Ascending aorta (tissue), 2 donors: ENCODE results near the gene JPH3. TPM values are rescaled to one million over a fixed set of nuclear protein-coding genes. Genes with fewer than 3 reads are reported as not detected.

Experiments
- DNase-seq, 2 donors: peaks; one replicate each; pipeline ENCODE4 v3.0.0-alpha.2; 2019; ENCODE audit warnings: low spot score in 2 of 2
- H3K27ac ChIP-seq, 2 donors: fragments of 200-600 bp; sonication (generic); one replicate each; pipeline ENCODE4 v1.5.1; 2016 to 2017; ENCODE audit warnings: mild to moderate bottlenecking in 1 of 2
- H3K27me3 ChIP-seq: fragments of 200-600 bp; sonication (generic); one replicate; pipeline ENCODE4 v1.5.1; 2017
- H3K36me3 ChIP-seq, 2 donors: fragments of 200-600 bp; sonication (generic); one replicate each; pipeline ENCODE4 v1.5.1; 2016
- H3K4me1 ChIP-seq, 2 donors: fragments of 200-600 bp; sonication (generic); one replicate each; pipeline ENCODE4 v1.5.1; 2016 to 2017; ENCODE audit warnings: mild to moderate bottlenecking in 1 of 2
- H3K4me3 ChIP-seq, 2 donors: fragments of 200-600 bp; sonication (generic); one replicate each; pipeline ENCODE4 v1.5.1; 2016 to 2017; ENCODE audit warnings: mild to moderate bottlenecking in 1 of 2
- H3K9me3 ChIP-seq, 2 donors: fragments of 200-600 bp; sonication (generic); one replicate each; pipeline ENCODE4 v1.5.1; 2016
- CTCF ChIP-seq, 3 experiments: fragments of 200-600 bp in 2 of 3; fragments of 450-650 bp in 1 of 3; sonication (generic) in 2 of 3; IDR thresholded peaks; one replicate each; pipeline ENCODE4 v1.5.1; 2016 to 2019; ENCODE audit warnings: antibody characterized with exemption in 3 of 3, mild to moderate bottlenecking in 1 of 3, moderate library complexity in 1 of 3
- intact Hi-C: fragments of 100-400 bp; cut with DNase I; formaldehyde crosslinking; loops from one replicate; pipeline ENCODE4 v1.15.1; 2023
- total RNA-seq: library from RNA; depleted of rRNA; stranded (reverse); fragments of >200 nt; gene quantifications from one replicate; pipeline ENCODE4 v1.1.0, GENCODE V29; 2016

Gene JPH3
- total RNA-seq, 1 donor from 2014 or later = not detected

- Histone ChIP-seq H3K4me3 (no peak overlapping the region), H3K27ac (no peak overlapping the region), H3K27me3 (no peaks in the 10 kb centered on the region), H3K36me3 (peaks cover 18 to 38% of the 10 kb centered on the region in 2 donors), H3K4me1 (peaks cover 0 to 3% of the 10 kb centered on the region in 2 donors), H3K9me3 (no peaks in the 10 kb centered on the region)
- intact Hi-C loops = no loop called here
- TF ChIP-seq CTCF (IDR thresholded peaks at IDR 0.05) = no peak
- no peak for DNase-seq
Observed at GRCh38 chr16:87742781-87743490, 140.6 kb downstream of the JPH3 start.

GRCh38 chr16:87744750-87745514 is 142.6 kb downstream of the JPH3 start:
- H3K9me3 ChIP-seq = no peaks in the 10 kb centered on the region
- H3K4me1 ChIP-seq = peaks cover 0 to 3% of the 10 kb centered on the region in 2 donors
- H3K4me3 ChIP-seq = no peak overlapping the region
- no peak overlapping the region for H3K27ac ChIP-seq
- DNase-seq = no peak
- peaks cover 35 to 55% of the 10 kb centered on the region in 2 donors for H3K36me3 ChIP-seq
- TF ChIP-seq CTCF (IDR thresholded peaks at IDR 0.05) = no peak
- intact Hi-C loops = no loop called here
- no peaks in the 10 kb centered on the region for H3K27me3 ChIP-seq

GRCh38 chr16:87746178-87746577 is 143.9 kb downstream of the JPH3 start:
- intact Hi-C loops = no loop called here
- H3K27me3 ChIP-seq = no peaks in the 10 kb centered on the region
- H3K9me3 ChIP-seq = no peaks in the 10 kb centered on the region
- H3K4me1 ChIP-seq = no peaks in the 10 kb centered on the region
- H3K4me3 ChIP-seq = no peak overlapping the region
- TF ChIP-seq CTCF (IDR thresholded peaks at IDR 0.05) = no peak
- DNase-seq = no peak
- H3K27ac ChIP-seq = no peak overlapping the region
- peaks cover 43 to 64% of the 10 kb centered on the region in 2 donors for H3K36me3 ChIP-seq

Other genes starting within 250 kb of the JPH3 start
- 224 TPM for gene FBXO31, start 218.7 kb upstream of the JPH3 start, total RNA-seq
- gene MAP1LC3B, start 210.2 kb upstream of the JPH3 start, total RNA-seq = 37.0 TPM
- gene ZCCHC14, start 109.5 kb upstream of the JPH3 start, total RNA-seq = 131 TPM
- gene KLHDC4, start 163.5 kb downstream of the JPH3 start, total RNA-seq = 38.4 TPM